OCI-LY7 (cell line): Measurements from ENCODE around the gene PSTPIP2.

ENCODE experiments used
- EZH2phosphoT487 ChIP-seq: fragments of 200-600 bp; sonication (generic); IDR thresholded peaks from 2 replicates; pipeline ENCODE4 v1.6.1; 2018; ENCODE audit warnings: low read depth, borderline replicate concordance, mild to moderate bottlenecking, mixed run types, antibody characterized with exemption, low read length, moderate library complexity, mixed read lengths
- TF ChIP-seq, protein P1 (sequence below): fragments of 200-600 bp; sonication (generic); conservative IDR thresholded peaks from 2 replicates; pipeline ENCODE4 v1.5.1; 2014; ENCODE audit warnings: mild to moderate bottlenecking, antibody characterized with exemption, low read length, moderate library complexity, mixed read lengths

DNA sequence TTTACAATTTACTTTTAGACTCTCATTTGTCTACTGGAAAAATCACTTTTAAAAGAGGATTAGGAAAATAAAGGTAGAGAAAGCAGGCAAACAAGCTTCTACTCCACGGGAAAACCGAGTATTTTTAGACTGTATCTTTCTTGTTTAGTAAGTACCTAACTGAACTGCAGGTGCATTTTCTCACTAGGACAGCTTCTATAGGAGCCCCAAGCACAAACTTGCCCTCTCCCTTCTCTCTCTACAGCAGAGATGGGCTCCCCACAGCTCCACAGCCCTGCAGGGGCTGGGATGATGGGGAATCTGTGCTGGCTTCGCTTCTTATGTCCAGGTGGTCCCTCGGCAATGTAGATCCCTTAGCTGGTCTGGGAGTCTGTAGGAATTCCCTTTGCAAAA is 16.2 kb downstream of the PSTPIP2 start:
- TF ChIP-seq, protein P1, sequence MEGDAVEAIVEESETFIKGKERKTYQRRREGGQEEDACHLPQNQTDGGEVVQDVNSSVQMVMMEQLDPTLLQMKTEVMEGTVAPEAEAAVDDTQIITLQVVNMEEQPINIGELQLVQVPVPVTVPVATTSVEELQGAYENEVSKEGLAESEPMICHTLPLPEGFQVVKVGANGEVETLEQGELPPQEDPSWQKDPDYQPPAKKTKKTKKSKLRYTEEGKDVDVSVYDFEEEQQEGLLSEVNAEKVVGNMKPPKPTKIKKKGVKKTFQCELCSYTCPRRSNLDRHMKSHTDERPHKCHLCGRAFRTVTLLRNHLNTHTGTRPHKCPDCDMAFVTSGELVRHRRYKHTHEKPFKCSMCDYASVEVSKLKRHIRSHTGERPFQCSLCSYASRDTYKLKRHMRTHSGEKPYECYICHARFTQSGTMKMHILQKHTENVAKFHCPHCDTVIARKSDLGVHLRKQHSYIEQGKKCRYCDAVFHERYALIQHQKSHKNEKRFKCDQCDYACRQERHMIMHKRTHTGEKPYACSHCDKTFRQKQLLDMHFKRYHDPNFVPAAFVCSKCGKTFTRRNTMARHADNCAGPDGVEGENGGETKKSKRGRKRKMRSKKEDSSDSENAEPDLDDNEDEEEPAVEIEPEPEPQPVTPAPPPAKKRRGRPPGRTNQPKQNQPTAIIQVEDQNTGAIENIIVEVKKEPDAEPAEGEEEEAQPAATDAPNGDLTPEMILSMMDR = no peak
- no peak for TF ChIP-seq EZH2phosphoT487
